ENCODE measurements around the gene KIAA0232. TPM values are rescaled to one million over a fixed set of nuclear protein-coding genes. Genes with fewer than 3 reads are reported as not detected.

KIAA0232 gene
- total and polyA plus RNA-seq, 9 of the 15 experiments (the other 6 are each of a cell fraction or from before 2014, with no cell fraction given): 3.5 to 17.4 (median 13.0) TPM

- H4K20me1 ChIP-seq (replicated peaks; ENCODE audit: control insufficient read depth, insufficient read depth, low read length): no peaks in the 10 kb centered on the region
- intact Hi-C loops (cut with micrococcal nuclease) (no loop called here), in situ Hi-C loops (cut with MboI) (no loop called here)
- H2AFZ ChIP-seq (ENCODE audit: low read depth, low read length): no peak overlapping the region
- H3K9ac ChIP-seq (ENCODE audit: insufficient read depth in 1 of 2, low read depth in 2 of 2, low read length in 2 of 2): no peak overlapping the region
- H3K9me1 ChIP-seq (ENCODE audit: control insufficient read depth, insufficient read depth, low read length): no peaks in the 10 kb centered on the region
- no peak overlapping the region for H3K4me2 ChIP-seq (ENCODE audit: insufficient read depth, low read length)
- no peak for ATAC-seq
- 93% methylated on average over 13 of the region's 16 CpGs for WGBS (ENCODE audit: insufficient coverage, low coverage, missing lambda C conversion rate)
- H3K27ac ChIP-seq (ENCODE audit: extremely low read depth, low read depth, low read length): no peak overlapping the region
- H3K27me3 ChIP-seq (ENCODE audit: control insufficient read depth in 2 of 2, insufficient read depth in 2 of 2, low read length in 2 of 2): no peaks in the 10 kb centered on the region
- DNase-seq (ENCODE audit: extremely low read depth in 1 of 4, low spot score in 3 of 4): no peak
- H3K79me2 ChIP-seq (ENCODE audit: control insufficient read depth, insufficient read depth, low read length): no peaks in the 10 kb centered on the region
- no TSS peak for BruUV-seq (replicated peaks)
- no peaks in the 10 kb centered on the region for H3K9me3 ChIP-seq (replicated peaks; ENCODE audit: control insufficient read depth, insufficient read depth, low read depth, low read length)
- H3K4me1 ChIP-seq (replicated peaks in 1 of 2; ENCODE audit: control insufficient read depth in 2 of 2, insufficient read depth in 2 of 2, low read length in 2 of 2): 0 out of 5 replicates have a peak, but pooled peaks cover 0 to 4% of the 10 kb centered on the region in 2 experiments
- no peak for TF ChIP-seq RHOXF2B (CRISPR knock-in tag; conservative IDR thresholded peaks at IDR 0.05)
- no peak for TF ChIP-seq DDX20 (tag; IDR thresholded peaks at IDR 0.05; ENCODE audit: low read depth)
- no peak for TF ChIP-seq FOXA1 (IDR thresholded peaks at IDR 0.05; ENCODE audit: borderline replicate concordance)
- no peak for TF ChIP-seq L3MBTL2 (IDR thresholded peaks at IDR 0.05)
- TF ChIP-seq GTF2A2 (tag; IDR thresholded peaks at IDR 0.05): no peak
- TF ChIP-seq HOMEZ (CRISPR knock-in tag; IDR thresholded peaks at IDR 0.05): no peak
- no peak for TF ChIP-seq PHTF2 (CRISPR knock-in tag; IDR thresholded peaks at IDR 0.05)
- TF ChIP-seq ZNF780A (CRISPR knock-in tag; IDR thresholded peaks at IDR 0.05): no peak
- TF ChIP-seq, protein P1, sequence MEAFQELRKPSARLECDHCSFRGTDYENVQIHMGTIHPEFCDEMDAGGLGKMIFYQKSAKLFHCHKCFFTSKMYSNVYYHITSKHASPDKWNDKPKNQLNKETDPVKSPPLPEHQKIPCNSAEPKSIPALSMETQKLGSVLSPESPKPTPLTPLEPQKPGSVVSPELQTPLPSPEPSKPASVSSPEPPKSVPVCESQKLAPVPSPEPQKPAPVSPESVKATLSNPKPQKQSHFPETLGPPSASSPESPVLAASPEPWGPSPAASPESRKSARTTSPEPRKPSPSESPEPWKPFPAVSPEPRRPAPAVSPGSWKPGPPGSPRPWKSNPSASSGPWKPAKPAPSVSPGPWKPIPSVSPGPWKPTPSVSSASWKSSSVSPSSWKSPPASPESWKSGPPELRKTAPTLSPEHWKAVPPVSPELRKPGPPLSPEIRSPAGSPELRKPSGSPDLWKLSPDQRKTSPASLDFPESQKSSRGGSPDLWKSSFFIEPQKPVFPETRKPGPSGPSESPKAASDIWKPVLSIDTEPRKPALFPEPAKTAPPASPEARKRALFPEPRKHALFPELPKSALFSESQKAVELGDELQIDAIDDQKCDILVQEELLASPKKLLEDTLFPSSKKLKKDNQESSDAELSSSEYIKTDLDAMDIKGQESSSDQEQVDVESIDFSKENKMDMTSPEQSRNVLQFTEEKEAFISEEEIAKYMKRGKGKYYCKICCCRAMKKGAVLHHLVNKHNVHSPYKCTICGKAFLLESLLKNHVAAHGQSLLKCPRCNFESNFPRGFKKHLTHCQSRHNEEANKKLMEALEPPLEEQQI (IDR thresholded peaks at IDR 0.05): no peak
- TF ChIP-seq SMARCE1 (IDR thresholded peaks at IDR 0.05): no peak
- H3K36me3 ChIP-seq (ENCODE audit: control insufficient read depth, insufficient read depth, low read length): peaks cover 61% of the 10 kb centered on the region
- ChIA-PET POLR2A (interaction anchor here (0.6 to 1.2 kb wide), 2 partner anchors 8 to 116 kb away, joined by 3 read pairs; no protein-coding TSS in a partner anchor), CTCF (ENCODE audit: low intra/inter-chr PET ratio) (no interaction called here)
- FAIRE-seq: no peak
- H3K4me3 ChIP-seq: no peak overlapping the region
Measured at GRCh38 chr4:6881908-6882307, 99.4 kb downstream of the KIAA0232 start.

Data from K562 (cell line).